ENCODE data around the gene SEMA3A. TPM values are rescaled to one million over a fixed set of nuclear protein-coding genes. Genes with fewer than 3 reads are reported as not detected.

Gene SEMA3A
- total RNA-seq, 1 experiment from 2014 or later, result 6.3 TPM

GRCh38 chr7:83976302-83976701, 218.3 kb downstream of the SEMA3A start:
- H3K79me2 ChIP-seq (ENCODE audit: low read depth), result no peaks in the 10 kb centered on the region
- DNase-seq, result peak in 1 of 2 experiments; percentile 35
- no TSS peak for BruUV-seq (replicated peaks)
- intact Hi-C loops (cut with micrococcal nuclease; ENCODE audit: unreplicated experiment), result loop anchor here (1.0 to 10.0 kb wide), 6 partner anchors 40 to 1047 kb away; no protein-coding TSS in a partner anchor
- POLR2A ChIA-PET (ENCODE audit: unreplicated experiment), result no interaction called here
- H3K36me3 ChIP-seq (ENCODE audit: low read depth), result no peaks in the 10 kb centered on the region
- H3K27me3 ChIP-seq (ENCODE audit: insufficient read depth, low read depth), result no peaks in the 10 kb centered on the region
- no peaks in the 10 kb centered on the region for H3K9me3 ChIP-seq (ENCODE audit: insufficient read depth, low read depth)
- no peak overlapping the region for H2AFZ ChIP-seq
- no peaks in the 10 kb centered on the region for H3K4me1 ChIP-seq (replicated peaks; ENCODE audit: insufficient read depth)
- CTCF ChIA-PET, result interaction anchor here (0.6 kb wide), 1 partner anchor 455 kb away, joined by 3 read pairs; no protein-coding TSS in a partner anchor
- H3K4me3 ChIP-seq, result no peak overlapping the region
- no peaks in the 10 kb centered on the region for H3K9me2 ChIP-seq (ENCODE audit: insufficient read depth)
- no peaks in the 10 kb centered on the region for H3F3A ChIP-seq (ENCODE audit: insufficient read depth, low read depth)
- no peak overlapping the region for H3K27ac ChIP-seq
- no peak overlapping the region for H3K4me2 ChIP-seq
- H4K20me1 ChIP-seq (ENCODE audit: insufficient read depth), result no peaks in the 10 kb centered on the region
- TF ChIP-seq, protein P1, sequence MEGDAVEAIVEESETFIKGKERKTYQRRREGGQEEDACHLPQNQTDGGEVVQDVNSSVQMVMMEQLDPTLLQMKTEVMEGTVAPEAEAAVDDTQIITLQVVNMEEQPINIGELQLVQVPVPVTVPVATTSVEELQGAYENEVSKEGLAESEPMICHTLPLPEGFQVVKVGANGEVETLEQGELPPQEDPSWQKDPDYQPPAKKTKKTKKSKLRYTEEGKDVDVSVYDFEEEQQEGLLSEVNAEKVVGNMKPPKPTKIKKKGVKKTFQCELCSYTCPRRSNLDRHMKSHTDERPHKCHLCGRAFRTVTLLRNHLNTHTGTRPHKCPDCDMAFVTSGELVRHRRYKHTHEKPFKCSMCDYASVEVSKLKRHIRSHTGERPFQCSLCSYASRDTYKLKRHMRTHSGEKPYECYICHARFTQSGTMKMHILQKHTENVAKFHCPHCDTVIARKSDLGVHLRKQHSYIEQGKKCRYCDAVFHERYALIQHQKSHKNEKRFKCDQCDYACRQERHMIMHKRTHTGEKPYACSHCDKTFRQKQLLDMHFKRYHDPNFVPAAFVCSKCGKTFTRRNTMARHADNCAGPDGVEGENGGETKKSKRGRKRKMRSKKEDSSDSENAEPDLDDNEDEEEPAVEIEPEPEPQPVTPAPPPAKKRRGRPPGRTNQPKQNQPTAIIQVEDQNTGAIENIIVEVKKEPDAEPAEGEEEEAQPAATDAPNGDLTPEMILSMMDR (conservative IDR thresholded peaks at IDR 0.05), result peak; percentile 83
- no peak for TF ChIP-seq EZH2 (IDR thresholded peaks at IDR 0.05; ENCODE audit: low read depth)

DNA sequence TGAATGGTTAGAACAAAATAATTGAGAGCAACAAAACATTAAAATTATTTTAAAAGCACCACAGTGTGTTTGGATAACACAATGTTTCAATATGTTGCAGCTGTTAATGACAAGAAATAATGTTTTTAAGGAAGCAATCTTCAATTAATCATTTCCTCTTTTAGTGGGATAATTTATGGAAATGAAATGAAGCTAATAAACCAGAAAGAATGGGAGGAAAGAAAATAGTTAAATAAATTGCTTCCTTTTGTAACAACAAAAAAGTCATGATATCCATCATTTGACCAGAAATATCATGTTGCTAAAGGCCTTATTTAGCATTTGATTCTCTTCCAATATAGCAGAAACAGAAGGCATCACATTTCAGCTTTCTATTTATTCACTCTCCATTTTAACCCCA, 224.5 kb downstream of the SEMA3A start:
- no peaks in the 10 kb centered on the region for H3K9me2 ChIP-seq (ENCODE audit: insufficient read depth)
- ChIA-PET POLR2A (ENCODE audit: unreplicated experiment) (no interaction called here), CTCF (no interaction called here)
- intact Hi-C loops (cut with micrococcal nuclease; ENCODE audit: unreplicated experiment), result loop anchor here (10.0 kb wide), 1 partner anchor 445 kb away; no protein-coding TSS in a partner anchor
- H4K20me1 ChIP-seq (ENCODE audit: insufficient read depth), result no peaks in the 10 kb centered on the region
- BruUV-seq (replicated peaks), result no TSS peak
- H3F3A ChIP-seq (ENCODE audit: insufficient read depth, low read depth), result no peaks in the 10 kb centered on the region
- H3K4me3 ChIP-seq, result no peak overlapping the region
- no peaks in the 10 kb centered on the region for H3K36me3 ChIP-seq (ENCODE audit: low read depth)
- DNase-seq, result no peak
- no peaks in the 10 kb centered on the region for H3K79me2 ChIP-seq (ENCODE audit: low read depth)
- no peak overlapping the region for H3K27ac ChIP-seq
- no peak for TF ChIP-seq EZH2 (IDR thresholded peaks at IDR 0.05; ENCODE audit: low read depth)
- TF ChIP-seq, protein P1 (conservative IDR thresholded peaks at IDR 0.05), result no peak
- no peak overlapping the region for H2AFZ ChIP-seq
- no peaks in the 10 kb centered on the region for H3K9me3 ChIP-seq (ENCODE audit: insufficient read depth, low read depth)
- H3K4me1 ChIP-seq (replicated peaks; ENCODE audit: insufficient read depth), result no peaks in the 10 kb centered on the region
- H3K4me2 ChIP-seq, result no peak overlapping the region
- no peaks in the 10 kb centered on the region for H3K27me3 ChIP-seq (ENCODE audit: insufficient read depth, low read depth)

- ChIA-PET CTCF (no interaction called here), POLR2A (ENCODE audit: unreplicated experiment) (no interaction called here)
- Histone ChIP-seq H3F3A (ENCODE audit: insufficient read depth, low read depth) (no peaks in the 10 kb centered on the region), H3K4me3 (no peak overlapping the region), H3K9me3 (ENCODE audit: insufficient read depth, low read depth) (no peaks in the 10 kb centered on the region), H3K27ac (no peak overlapping the region), H2AFZ (no peak overlapping the region), H3K36me3 (ENCODE audit: low read depth) (no peaks in the 10 kb centered on the region), H4K20me1 (ENCODE audit: insufficient read depth) (no peaks in the 10 kb centered on the region), H3K79me2 (ENCODE audit: low read depth) (no peaks in the 10 kb centered on the region), H3K27me3 (ENCODE audit: insufficient read depth, low read depth) (no peaks in the 10 kb centered on the region), H3K9me2 (ENCODE audit: insufficient read depth) (no peaks in the 10 kb centered on the region), H3K4me2 (no peak overlapping the region), H3K4me1 (replicated peaks; ENCODE audit: insufficient read depth) (no peaks in the 10 kb centered on the region)
- no TSS peak for BruUV-seq (replicated peaks)
- TF ChIP-seq, protein P1 (conservative IDR thresholded peaks at IDR 0.05), result no peak
- TF ChIP-seq EZH2 (IDR thresholded peaks at IDR 0.05; ENCODE audit: low read depth), result no peak
- DNase-seq, result no peak
- intact Hi-C loops (cut with micrococcal nuclease; ENCODE audit: unreplicated experiment), result no loop called here
Observed at GRCh38 chr7:83964318-83964717, 230.3 kb downstream of the SEMA3A start.

Data from PC-9 (cell line).